Measurements from ENCODE around the gene ITFG1.

ITFG1 gene

GRCh38 chr16:47320546-47321310, 140.1 kb downstream of the ITFG1 start:
- Histone ChIP-seq H3K4me3 (ENCODE audit: low read length) (no peak overlapping the region), H3K36me3 (ENCODE audit: control insufficient read depth, low read length) (peaks cover 2% of the 10 kb centered on the region; the same call in 1 of the 2 replicates), H3K27me3 (ENCODE audit: control insufficient read depth, low read length) (no peaks in the 10 kb centered on the region), H3F3A (ENCODE audit: control insufficient read depth, insufficient read depth) (no peaks in the 10 kb centered on the region), H3K27ac (ENCODE audit: low read depth, low read length) (no peak overlapping the region), H3K9me2 (replicated peaks; ENCODE audit: control insufficient read depth, low read length) (no peaks in the 10 kb centered on the region), H4K20me1 (ENCODE audit: control insufficient read depth, insufficient read depth, low read depth, low read length) (no peaks in the 10 kb centered on the region), H3K4me1 (ENCODE audit: control insufficient read depth, low read length) (peaks cover 20% of the 10 kb centered on the region), H3K4me2 (ENCODE audit: low read length) (no peak overlapping the region), H3K9me3 (ENCODE audit: control insufficient read depth, insufficient read depth, low read length) (no peaks in the 10 kb centered on the region; the same call in 1 of the 2 replicates), H3K79me2 (ENCODE audit: control insufficient read depth, low read length) (no peaks in the 10 kb centered on the region)
- TF ChIP-seq CTCF (IDR thresholded peaks at IDR 0.05; ENCODE audit: low read depth, low read length, poor library complexity, severe bottlenecking) (no peak), EZH2phosphoT487 (IDR thresholded peaks at IDR 0.05; ENCODE audit: borderline replicate concordance, low read length) (no peak)

- peaks cover 39% of the 10 kb centered on the region for H3K4me1 ChIP-seq (ENCODE audit: control insufficient read depth, low read length)
- no peaks in the 10 kb centered on the region; the same call in 1 of the 2 replicates for H3K9me3 ChIP-seq (ENCODE audit: control insufficient read depth, insufficient read depth, low read length)
- no peaks in the 10 kb centered on the region for H3K27me3 ChIP-seq (ENCODE audit: control insufficient read depth, low read length)
- no peaks in the 10 kb centered on the region for H3K9me2 ChIP-seq (replicated peaks; ENCODE audit: control insufficient read depth, low read length)
- H3K36me3 ChIP-seq (ENCODE audit: control insufficient read depth, low read length), result peaks cover 2% of the 10 kb centered on the region; the same call in 1 of the 2 replicates
- no peak for TF ChIP-seq EZH2phosphoT487 (IDR thresholded peaks at IDR 0.05; ENCODE audit: borderline replicate concordance, low read length)
- no peak for TF ChIP-seq CTCF (IDR thresholded peaks at IDR 0.05; ENCODE audit: low read depth, low read length, poor library complexity, severe bottlenecking)
- H3K4me2 ChIP-seq (ENCODE audit: low read length), result peak overlapping the region; percentile 22
- no peak overlapping the region for H3K27ac ChIP-seq (ENCODE audit: low read depth, low read length)
- H4K20me1 ChIP-seq (ENCODE audit: control insufficient read depth, insufficient read depth, low read depth, low read length), result no peaks in the 10 kb centered on the region
- H3K79me2 ChIP-seq (ENCODE audit: control insufficient read depth, low read length), result no peaks in the 10 kb centered on the region
- H3F3A ChIP-seq (ENCODE audit: control insufficient read depth, insufficient read depth), result peaks cover 13% of the 10 kb centered on the region; the same call in 1 of the 2 replicates
- H3K4me3 ChIP-seq (ENCODE audit: low read length), result no peak overlapping the region
These were observed 143.2 kb downstream of the ITFG1 start for GRCh38 chr16:47317465-47318240.

- H3F3A ChIP-seq (ENCODE audit: control insufficient read depth, insufficient read depth), result peaks cover 21% of the 10 kb centered on the region; the same call in 1 of the 2 replicates
- H3K79me2 ChIP-seq (ENCODE audit: control insufficient read depth, low read length), result no peaks in the 10 kb centered on the region
- TF ChIP-seq EZH2phosphoT487 (IDR thresholded peaks at IDR 0.05; ENCODE audit: borderline replicate concordance, low read length), result no peak
- TF ChIP-seq CTCF (IDR thresholded peaks at IDR 0.05; ENCODE audit: low read depth, low read length, poor library complexity, severe bottlenecking), result no peak
- no peak overlapping the region; the same call in 1 of the 2 replicates for H3K4me2 ChIP-seq (ENCODE audit: low read length)
- no peak overlapping the region for H3K4me3 ChIP-seq (ENCODE audit: low read length)
- H3K9me2 ChIP-seq (replicated peaks; ENCODE audit: control insufficient read depth, low read length), result no peaks in the 10 kb centered on the region
- no peak overlapping the region for H3K27ac ChIP-seq (ENCODE audit: low read depth, low read length)
- no peaks in the 10 kb centered on the region for H3K27me3 ChIP-seq (ENCODE audit: control insufficient read depth, low read length)
- H4K20me1 ChIP-seq (ENCODE audit: control insufficient read depth, insufficient read depth, low read depth, low read length), result no peaks in the 10 kb centered on the region
- peaks cover 2% of the 10 kb centered on the region; the same call in 1 of the 2 replicates for H3K36me3 ChIP-seq (ENCODE audit: control insufficient read depth, low read length)
- H3K9me3 ChIP-seq (ENCODE audit: control insufficient read depth, insufficient read depth, low read length), result no peaks in the 10 kb centered on the region; the same call in 1 of the 2 replicates
- H3K4me1 ChIP-seq (ENCODE audit: control insufficient read depth, low read length), result peaks cover 50% of the 10 kb centered on the region
These were observed 144.3 kb downstream of the ITFG1 start for GRCh38 chr16:47316442-47317015.
